ENCODE data around the gene CYP21A2. TPM values are rescaled to one million over a fixed set of nuclear protein-coding genes. Genes with fewer than 3 reads are reported as not detected.
"Not testable (repeated sequence)": the region's sequence is repeated elsewhere in the genome, so short reads cannot be mapped to it uniquely, and the experiment has no call there.

The CYP21A2 gene
- total RNA-seq, 1 donor from 2014 or later, result 14.0 TPM

GRCh38 chr6:32047084-32047478 is 8.9 kb downstream of the CYP21A2 start:
- peaks cover 0 to 19% of the 10 kb centered on the region in 2 donors for H3K4me1 ChIP-seq

GRCh38 chr6:32047539-32047854 is 9.3 kb downstream of the CYP21A2 start:
- Histone ChIP-seq H3K27me3 (no peaks in the 10 kb centered on the region), H3K27ac (peak overlapping the region; percentile 69 to 77), H3K4me1 (peaks cover 0 to 19% of the 10 kb centered on the region in 2 donors), H3K9me3 (no peaks in the 10 kb centered on the region), H3K4me3 (no peak overlapping the region), H3K36me3 (peaks cover 5 to 15% of the 10 kb centered on the region in 2 donors)
- intact Hi-C loops (cut with DNase I), result loop anchor here (10.0 kb wide), 1 partner anchor 107 kb away; the partner anchor contains the start of genes PPT2 and PRRT1
- no peak for DNase-seq (ENCODE audit: low spot score in 2 of 2)
- no peak for TF ChIP-seq CTCF (IDR thresholded peaks at IDR 0.05)

More at GRCh38 chr6:32047084-32047478, 8.9 kb downstream of the CYP21A2 start:
- intact Hi-C loops (cut with DNase I), result loop anchor here (10.0 kb wide), 1 partner anchor 108 kb away; the partner anchor contains the start of genes PPT2 and PRRT1
- DNase-seq (ENCODE audit: low spot score in 2 of 2), result peak in 1 of 2 donors; percentile 82
- TF ChIP-seq CTCF (IDR thresholded peaks at IDR 0.05), result no peak
- Histone ChIP-seq H3K9me3 (no peaks in the 10 kb centered on the region), H3K27me3 (no peaks in the 10 kb centered on the region), H3K36me3 (peaks cover 5 to 14% of the 10 kb centered on the region in 2 donors), H3K27ac (peak overlapping the region; percentile 69 to 77), H3K4me3 (no peak overlapping the region)

- Histone ChIP-seq H3K36me3 (peaks cover 5 to 22% of the 10 kb centered on the region in 2 donors), H3K27ac (peak overlapping the region; percentile 69 to 77)
- DNase-seq (ENCODE audit: low spot score in 2 of 2), result peak in 1 of 2 donors; percentile 87
Observed at GRCh38 chr6:32047855-32048766, 9.9 kb downstream of the CYP21A2 start.

GRCh38 chr6:32049149-32049548 is 10.9 kb downstream of the CYP21A2 start:
- not testable (repeated sequence) for DNase-seq (ENCODE audit: low spot score in 2 of 2); H3K27me3 ChIP-seq; H3K4me3 ChIP-seq; H3K9me3 ChIP-seq; H3K27ac ChIP-seq
- Histone ChIP-seq H3K4me1 (peaks cover 0 to 19% of the 10 kb centered on the region in 2 donors), H3K36me3 (peaks cover 9 to 21% of the 10 kb centered on the region in 2 donors)
- intact Hi-C loops (cut with DNase I), result loop anchor here (2.0 to 10.0 kb wide), 3 partner anchors 38 to 106 kb away; partner anchors contain the start of genes PPT2 and PRRT1

More at GRCh38 chr6:32047855-32048766, 9.9 kb downstream of the CYP21A2 start:
- Histone ChIP-seq H3K9me3 (no peaks in the 10 kb centered on the region), H3K4me1 (peaks cover 0 to 19% of the 10 kb centered on the region in 2 donors), H3K4me3 (no peak overlapping the region), H3K27me3 (no peaks in the 10 kb centered on the region)
- peak; percentile 81 to 91 (median 83) for TF ChIP-seq CTCF (IDR thresholded peaks at IDR 0.05)
- intact Hi-C loops (cut with DNase I), result loop anchor here (2.0 to 10.0 kb wide), 3 partner anchors 39 to 107 kb away; partner anchors contain the start of genes PPT2 and PRRT1

- intact Hi-C loops (cut with DNase I), result loop anchor here (2.0 to 10.0 kb wide), 3 partner anchors 37 to 105 kb away; partner anchors contain the start of genes PPT2 and PRRT1
- H3K27me3 ChIP-seq; H3K9me3 ChIP-seq; DNase-seq (ENCODE audit: low spot score in 2 of 2); H3K4me3 ChIP-seq; H3K27ac ChIP-seq: not testable (repeated sequence)
- H3K4me1 ChIP-seq, result peaks cover 0 to 19% of the 10 kb centered on the region in 2 donors
- peaks cover 9 to 21% of the 10 kb centered on the region in 2 donors for H3K36me3 ChIP-seq
Observed at GRCh38 chr6:32049736-32050135, 11.5 kb downstream of the CYP21A2 start.

GRCh38 chr6:32050562-32050961 is 12.3 kb downstream of the CYP21A2 start:
- H3K4me3 ChIP-seq, result no peak overlapping the region
- H3K9me3 ChIP-seq, result no peaks in the 10 kb centered on the region
- intact Hi-C loops (cut with DNase I), result no loop called here
- peaks cover 0 to 19% of the 10 kb centered on the region in 2 donors for H3K4me1 ChIP-seq
- no peak overlapping the region for H3K27ac ChIP-seq
- no peak for TF ChIP-seq CTCF (IDR thresholded peaks at IDR 0.05)
- peaks cover 9 to 24% of the 10 kb centered on the region in 2 donors for H3K36me3 ChIP-seq
- DNase-seq (ENCODE audit: low spot score in 2 of 2), result no peak
- no peaks in the 10 kb centered on the region for H3K27me3 ChIP-seq

GRCh38 chr6:32052626-32053025 is 14.4 kb downstream of the CYP21A2 start:
- H3K27me3 ChIP-seq; H3K4me3 ChIP-seq; DNase-seq (ENCODE audit: low spot score in 2 of 2); H3K27ac ChIP-seq; H3K9me3 ChIP-seq; H3K4me1 ChIP-seq; intact Hi-C loops (cut with DNase I): not testable (repeated sequence)
- peaks cover 4 to 31% of the 10 kb centered on the region in 2 donors for H3K36me3 ChIP-seq

- H3K4me3 ChIP-seq; H3K9me3 ChIP-seq; intact Hi-C loops (cut with DNase I); H3K27me3 ChIP-seq; H3K27ac ChIP-seq; DNase-seq (ENCODE audit: low spot score in 2 of 2); H3K4me1 ChIP-seq: not testable (repeated sequence)
- H3K36me3 ChIP-seq, result peaks cover 4 to 38% of the 10 kb centered on the region in 2 donors
Observed at GRCh38 chr6:32053314-32053713, 15.1 kb downstream of the CYP21A2 start.

GRCh38 chr6:32055756-32056155 is 17.5 kb downstream of the CYP21A2 start:
- intact Hi-C loops (cut with DNase I); H3K27me3 ChIP-seq; H3K4me3 ChIP-seq; DNase-seq (ENCODE audit: low spot score in 2 of 2); H3K27ac ChIP-seq; H3K9me3 ChIP-seq; H3K4me1 ChIP-seq: not testable (repeated sequence)
- H3K36me3 ChIP-seq, result peaks cover 9 to 42% of the 10 kb centered on the region in 2 donors

All from ascending aorta (tissue), 2 donors.